ENCODE data around the gene KCTD16. TPM values are rescaled to one million over a fixed set of nuclear protein-coding genes. Genes with fewer than 3 reads are reported as not detected.

Gene KCTD16
- total RNA-seq, 1 donor from 2014 or later = 5.6 TPM

DNA sequence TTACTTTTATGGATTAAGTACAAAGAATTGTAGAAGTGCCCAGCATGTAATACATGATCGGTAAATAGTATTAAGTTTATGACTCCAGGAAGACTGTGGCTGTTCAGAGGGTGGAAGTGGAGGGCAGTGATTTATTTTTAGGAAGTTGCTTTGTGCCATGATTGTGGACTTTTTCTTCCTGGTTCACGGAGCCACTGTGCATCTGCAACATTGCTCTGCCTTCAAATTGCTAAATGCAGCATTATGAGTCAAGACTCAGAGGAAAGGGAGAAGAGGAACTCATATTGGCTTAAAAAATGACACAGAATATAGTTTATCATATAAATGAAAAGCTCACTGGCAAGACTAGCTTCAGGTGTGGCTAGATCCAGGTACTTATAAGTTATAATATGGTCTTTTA, 301.5 kb downstream of the KCTD16 start:
- H3K4me3 Mint-ChIP-seq (ENCODE audit: unreplicated experiment) = no peak overlapping the region
- Histone ChIP-seq H3K27me3 (ENCODE audit: insufficient read depth, low read length) (no peaks in the 10 kb centered on the region), H3K9me3 (ENCODE audit: insufficient read depth, low read depth, low read length) (no peaks in the 10 kb centered on the region), H2AFZ (ENCODE audit: low read depth, low read length) (no peak overlapping the region), H3K4me1 (ENCODE audit: insufficient read depth, low read length) (peaks cover 8% of the 10 kb centered on the region), H4K20me1 (ENCODE audit: insufficient read depth, low read length) (no peaks in the 10 kb centered on the region), H3K4me2 (ENCODE audit: low read length) (no peak overlapping the region), H3K4me3 (ENCODE audit: insufficient read depth, low read depth, low read length) (no peak overlapping the region), H3K27ac (ENCODE audit: low read depth, low read length) (no peak overlapping the region), H3K36me3 (ENCODE audit: insufficient read depth, low read length) (no peaks in the 10 kb centered on the region), H3K79me2 (ENCODE audit: insufficient read depth, low read length) (no peaks in the 10 kb centered on the region), H3K9ac (ENCODE audit: low read length) (no peak overlapping the region)
- H3K36me3 Mint-ChIP-seq (ENCODE audit: low read depth, unreplicated experiment) = no peaks in the 10 kb centered on the region
- DNase-seq (ENCODE audit: low read depth) (no peak), FAIRE-seq (no peak)
- no peak for TF ChIP-seq EZH2 (IDR thresholded peaks at IDR 0.05; ENCODE audit: insufficient read depth, low read length)
- TF ChIP-seq, protein P1, sequence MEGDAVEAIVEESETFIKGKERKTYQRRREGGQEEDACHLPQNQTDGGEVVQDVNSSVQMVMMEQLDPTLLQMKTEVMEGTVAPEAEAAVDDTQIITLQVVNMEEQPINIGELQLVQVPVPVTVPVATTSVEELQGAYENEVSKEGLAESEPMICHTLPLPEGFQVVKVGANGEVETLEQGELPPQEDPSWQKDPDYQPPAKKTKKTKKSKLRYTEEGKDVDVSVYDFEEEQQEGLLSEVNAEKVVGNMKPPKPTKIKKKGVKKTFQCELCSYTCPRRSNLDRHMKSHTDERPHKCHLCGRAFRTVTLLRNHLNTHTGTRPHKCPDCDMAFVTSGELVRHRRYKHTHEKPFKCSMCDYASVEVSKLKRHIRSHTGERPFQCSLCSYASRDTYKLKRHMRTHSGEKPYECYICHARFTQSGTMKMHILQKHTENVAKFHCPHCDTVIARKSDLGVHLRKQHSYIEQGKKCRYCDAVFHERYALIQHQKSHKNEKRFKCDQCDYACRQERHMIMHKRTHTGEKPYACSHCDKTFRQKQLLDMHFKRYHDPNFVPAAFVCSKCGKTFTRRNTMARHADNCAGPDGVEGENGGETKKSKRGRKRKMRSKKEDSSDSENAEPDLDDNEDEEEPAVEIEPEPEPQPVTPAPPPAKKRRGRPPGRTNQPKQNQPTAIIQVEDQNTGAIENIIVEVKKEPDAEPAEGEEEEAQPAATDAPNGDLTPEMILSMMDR (IDR thresholded peaks at IDR 0.05; ENCODE audit: insufficient read depth, low read depth, low read length) = no peak
- H3K27me3 Mint-ChIP-seq (ENCODE audit: low read depth, unreplicated experiment) = no peaks in the 10 kb centered on the region
- H3K9me3 Mint-ChIP-seq (ENCODE audit: unreplicated experiment) = no peaks in the 10 kb centered on the region
- no peak overlapping the region for H3K27ac Mint-ChIP-seq (ENCODE audit: unreplicated experiment)
- peaks cover 25% of the 10 kb centered on the region for H3K4me1 Mint-ChIP-seq (ENCODE audit: low read depth, unreplicated experiment)

DNA sequence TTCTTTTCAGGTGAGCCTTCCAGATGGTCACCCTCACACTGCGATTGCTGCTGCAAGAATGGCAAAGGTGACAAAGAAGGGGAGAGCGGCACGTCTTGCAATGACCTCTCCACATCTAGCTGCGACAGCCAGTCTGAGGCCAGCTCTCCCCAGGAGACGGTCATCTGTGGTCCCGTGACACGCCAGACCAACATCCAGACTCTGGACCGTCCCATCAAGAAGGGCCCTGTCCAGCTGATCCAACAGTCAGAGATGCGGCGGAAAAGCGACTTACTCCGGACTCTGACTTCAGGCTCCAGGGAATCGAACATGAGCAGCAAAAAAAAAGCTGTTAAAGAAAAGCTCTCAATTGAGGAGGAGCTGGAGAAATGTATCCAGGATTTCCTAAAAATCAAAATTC, 303.0 kb downstream of the KCTD16 start:
- no peak overlapping the region for H3K4me3 Mint-ChIP-seq (ENCODE audit: unreplicated experiment)

DNA sequence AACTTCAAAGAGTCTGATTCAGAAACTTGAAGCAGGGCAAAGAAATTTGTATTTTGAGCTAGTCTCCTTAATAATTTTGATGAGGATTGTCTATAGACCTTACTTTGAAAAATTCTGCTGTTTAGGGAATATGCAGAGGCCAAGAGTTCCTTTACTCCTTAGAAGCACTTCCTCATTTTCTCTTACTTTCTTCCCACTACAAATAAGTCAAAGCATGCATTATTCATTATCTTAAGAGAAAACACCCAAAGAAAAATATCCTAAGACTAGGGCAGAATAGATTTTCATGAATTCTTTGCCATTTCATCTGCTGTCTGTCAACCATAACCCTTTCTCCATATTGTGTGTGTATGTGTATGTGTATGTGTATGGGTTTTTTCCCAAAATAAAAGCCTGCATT, 307.9 kb downstream of the KCTD16 start:
- Mint-ChIP-seq H3K36me3 (ENCODE audit: low read depth, unreplicated experiment) (no peaks in the 10 kb centered on the region), H3K4me3 (ENCODE audit: unreplicated experiment) (no peak overlapping the region), H3K27ac (ENCODE audit: unreplicated experiment) (no peak overlapping the region), H3K27me3 (ENCODE audit: low read depth, unreplicated experiment) (no peaks in the 10 kb centered on the region), H3K9me3 (ENCODE audit: unreplicated experiment) (no peaks in the 10 kb centered on the region), H3K4me1 (ENCODE audit: low read depth, unreplicated experiment) (peaks cover 33% of the 10 kb centered on the region)
- no peaks in the 10 kb centered on the region for H3K27me3 ChIP-seq (ENCODE audit: insufficient read depth, low read length)
- H2AFZ ChIP-seq (ENCODE audit: low read depth, low read length) = no peak overlapping the region
- no peaks in the 10 kb centered on the region for H3K79me2 ChIP-seq (ENCODE audit: insufficient read depth, low read length)
- no peak overlapping the region for H3K4me2 ChIP-seq (ENCODE audit: low read length)
- no peak overlapping the region for H3K4me3 ChIP-seq (ENCODE audit: insufficient read depth, low read depth, low read length)
- H3K4me1 ChIP-seq (ENCODE audit: insufficient read depth, low read length) = peaks cover 2% of the 10 kb centered on the region
- H3K9me3 ChIP-seq (ENCODE audit: insufficient read depth, low read depth, low read length) = no peaks in the 10 kb centered on the region
- no peak overlapping the region for H3K9ac ChIP-seq (ENCODE audit: low read length)
- FAIRE-seq = no peak
- no peak overlapping the region for H3K27ac ChIP-seq (ENCODE audit: low read depth, low read length)
- H4K20me1 ChIP-seq (ENCODE audit: insufficient read depth, low read length) = no peaks in the 10 kb centered on the region
- H3K36me3 ChIP-seq (ENCODE audit: insufficient read depth, low read length) = no peaks in the 10 kb centered on the region
- no peak for TF ChIP-seq EZH2 (IDR thresholded peaks at IDR 0.05; ENCODE audit: insufficient read depth, low read length)
- TF ChIP-seq, protein P1 (IDR thresholded peaks at IDR 0.05; ENCODE audit: insufficient read depth, low read depth, low read length) = no peak
- no peak for DNase-seq (ENCODE audit: low read depth)

More for the DNA sequence above, 303.0 kb downstream of the KCTD16 start:
- no peaks in the 10 kb centered on the region for H3K36me3 Mint-ChIP-seq (ENCODE audit: low read depth, unreplicated experiment)
- H3K27ac Mint-ChIP-seq (ENCODE audit: unreplicated experiment) = no peak overlapping the region
- H3K4me2 ChIP-seq (ENCODE audit: low read length) = no peak overlapping the region
- no peaks in the 10 kb centered on the region for H3K9me3 ChIP-seq (ENCODE audit: insufficient read depth, low read depth, low read length)
- no peaks in the 10 kb centered on the region for H3K79me2 ChIP-seq (ENCODE audit: insufficient read depth, low read length)
- H2AFZ ChIP-seq (ENCODE audit: low read depth, low read length) = no peak overlapping the region
- H4K20me1 ChIP-seq (ENCODE audit: insufficient read depth, low read length) = no peaks in the 10 kb centered on the region
- H3K9me3 Mint-ChIP-seq (ENCODE audit: unreplicated experiment) = no peaks in the 10 kb centered on the region
- TF ChIP-seq, protein P1 (IDR thresholded peaks at IDR 0.05; ENCODE audit: insufficient read depth, low read depth, low read length) = no peak
- no peak for TF ChIP-seq EZH2 (IDR thresholded peaks at IDR 0.05; ENCODE audit: insufficient read depth, low read length)
- no peak overlapping the region for H3K4me3 ChIP-seq (ENCODE audit: insufficient read depth, low read depth, low read length)
- no peaks in the 10 kb centered on the region for H3K27me3 ChIP-seq (ENCODE audit: insufficient read depth, low read length)
- no peak for DNase-seq (ENCODE audit: low read depth)
- H3K27me3 Mint-ChIP-seq (ENCODE audit: low read depth, unreplicated experiment) = no peaks in the 10 kb centered on the region
- no peak overlapping the region for H3K27ac ChIP-seq (ENCODE audit: low read depth, low read length)
- no peak for FAIRE-seq
- H3K9ac ChIP-seq (ENCODE audit: low read length) = no peak overlapping the region
- H3K36me3 ChIP-seq (ENCODE audit: insufficient read depth, low read length) = no peaks in the 10 kb centered on the region
- peaks cover 6% of the 10 kb centered on the region for H3K4me1 ChIP-seq (ENCODE audit: insufficient read depth, low read length)
- H3K4me1 Mint-ChIP-seq (ENCODE audit: low read depth, unreplicated experiment) = peaks cover 11% of the 10 kb centered on the region
